GM21447 (cell line): ENCODE data around the gene ADISSP.

Experiments
- ATAC-seq: cut with Tn5 transposase; IDR thresholded peaks from one replicate; pipeline ENCODE4 v1.9.1; 2021; ENCODE audit not compliant: unreplicated experiment

ADISSP gene

DNA sequence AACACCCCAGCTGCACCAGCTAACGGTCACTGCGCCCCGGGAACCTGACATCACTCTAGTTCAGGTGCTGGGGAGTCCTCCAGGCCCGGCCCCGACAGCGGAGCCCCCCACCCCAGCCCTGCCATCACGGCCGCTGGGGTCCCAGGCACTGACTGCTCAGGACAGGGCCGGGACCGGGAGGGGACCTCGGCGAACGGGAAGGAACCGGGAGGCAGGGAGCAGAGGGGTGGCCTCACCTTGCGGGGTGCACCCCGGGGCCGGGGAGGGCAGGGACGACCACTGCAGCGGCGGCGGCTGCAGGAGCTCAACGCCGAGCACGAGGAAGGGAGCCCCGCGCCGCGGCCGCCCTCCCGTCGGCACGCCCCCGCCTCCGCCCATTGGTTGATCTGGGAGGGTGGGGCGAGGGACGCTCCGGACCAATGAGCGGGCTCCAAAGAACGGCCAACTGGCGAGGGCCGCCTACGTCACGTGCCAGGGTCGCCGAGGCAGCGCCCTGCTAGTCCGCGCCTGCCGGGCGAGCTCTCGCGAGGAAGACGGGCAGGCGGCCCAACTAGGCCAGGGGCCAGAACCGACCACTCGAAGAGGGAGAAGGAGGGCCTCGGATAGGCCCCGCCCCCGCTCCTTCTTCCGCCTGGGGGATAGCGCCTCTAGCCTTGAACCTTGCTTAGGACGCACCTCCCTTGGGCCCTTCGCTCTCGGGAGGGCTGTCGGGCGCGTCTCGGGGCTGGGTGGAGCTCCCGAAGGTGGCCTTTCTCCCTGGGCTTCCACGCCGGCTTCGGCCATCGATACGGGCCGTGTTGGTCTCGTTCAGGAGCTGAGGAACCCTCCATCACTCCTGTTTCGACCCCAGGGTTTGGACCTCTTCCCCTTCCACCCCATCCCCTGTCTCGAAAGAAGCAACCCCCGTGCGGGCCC is at the start of gene ADISSP:
ADISSP (minus strand) TSS at position 327 of the 915 bp plus-strand sequence. CDS start 7,653 bp downstream, outside the sequence.
- ATAC-seq: peak; percentile 90

DNA sequence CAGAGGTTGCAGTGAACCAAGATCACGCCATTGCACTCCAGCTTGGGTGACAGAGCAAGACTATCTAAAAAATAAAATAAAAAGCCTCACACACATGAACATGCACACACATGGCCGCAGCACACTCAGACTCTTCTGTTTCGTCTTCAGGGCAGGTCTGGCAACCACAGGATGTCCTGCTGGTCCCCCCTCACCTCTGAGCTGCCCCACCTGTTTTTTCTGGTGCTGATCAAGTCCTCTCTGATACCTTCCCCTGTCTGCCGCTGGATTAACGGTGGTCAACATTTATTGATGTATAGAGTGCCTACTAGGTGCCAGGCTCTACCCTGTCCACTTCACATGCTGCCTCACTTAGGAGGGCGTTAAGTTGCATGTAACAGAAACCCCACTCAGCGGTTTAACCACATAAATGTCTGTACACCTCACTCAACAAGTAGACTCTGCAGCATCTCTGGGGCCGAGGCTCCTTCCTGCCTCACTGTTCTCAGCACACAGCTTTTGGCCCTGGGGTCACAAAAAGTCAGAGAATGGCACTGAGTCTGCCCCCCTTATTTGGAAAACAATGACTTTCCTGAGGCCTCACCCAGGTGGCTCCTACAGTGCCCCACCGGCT is 48.3 kb upstream of the ADISSP start:
- no peak for ATAC-seq

DNA sequence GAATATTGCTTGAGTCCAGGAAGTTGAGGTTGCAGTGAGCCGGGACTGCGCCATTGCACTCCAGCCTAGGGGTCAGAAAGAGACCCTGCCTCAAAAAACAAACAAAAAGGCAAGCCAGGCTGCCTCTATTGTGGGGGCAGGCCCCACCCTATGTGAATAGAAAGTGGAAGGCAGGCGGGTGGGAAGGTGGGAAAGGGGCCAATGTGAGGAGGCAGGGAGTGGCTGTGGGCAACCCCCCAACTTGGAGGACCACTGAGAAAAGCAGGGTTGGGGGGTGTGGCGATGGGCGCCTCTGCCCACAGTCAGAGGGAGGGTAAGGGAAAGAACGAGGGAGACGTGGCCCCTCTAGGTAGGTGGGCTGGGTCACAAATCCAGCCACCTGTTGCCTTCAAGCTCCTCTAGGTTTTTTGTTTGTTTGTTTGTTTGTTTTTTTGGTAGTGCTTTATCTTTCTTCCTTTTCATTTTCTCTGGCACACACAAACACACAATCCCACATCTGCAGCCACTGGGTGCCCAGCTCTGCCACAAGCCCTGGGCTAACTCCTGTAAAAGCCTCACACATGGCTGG is 47.5 kb upstream of the ADISSP start:
- ATAC-seq: no peak

DNA sequence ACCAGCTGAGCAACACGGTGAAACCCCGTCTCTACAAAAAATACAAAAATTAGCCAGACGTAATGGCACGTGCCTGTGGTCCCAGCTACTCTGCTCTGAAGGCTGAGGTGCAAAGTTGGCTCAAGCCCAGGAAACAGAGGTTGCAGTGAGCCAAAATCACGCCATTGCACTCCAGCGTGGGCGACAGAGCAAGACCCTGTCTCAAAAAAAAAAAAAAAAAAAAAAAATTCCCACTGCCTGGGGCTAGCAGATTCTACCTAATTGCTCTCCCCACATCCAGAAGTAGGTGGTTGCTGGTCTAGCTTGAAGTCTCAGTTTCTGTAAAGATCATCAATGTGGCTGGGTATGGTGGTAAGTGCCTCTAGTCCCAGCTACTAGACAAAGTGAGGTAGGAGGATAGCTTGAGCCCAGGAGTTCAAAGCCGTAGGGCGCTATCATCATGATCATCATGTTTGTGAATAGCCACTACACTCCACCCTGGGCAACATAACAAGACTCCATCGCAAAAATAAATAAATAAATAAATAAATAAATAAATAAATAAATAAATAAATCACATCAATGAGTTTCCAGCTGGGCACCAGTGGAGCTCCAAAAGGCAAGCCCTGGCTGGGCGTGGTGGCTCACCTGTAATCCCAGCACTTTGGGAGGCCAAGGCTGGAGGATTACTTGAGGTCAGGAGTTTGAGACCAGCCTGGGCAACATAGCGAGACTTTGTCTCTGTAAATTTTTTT is 46.5 kb upstream of the ADISSP start:
- no peak for ATAC-seq

GRCh38 chr20:3812975-3813847 is 45.7 kb upstream of the ADISSP start:
- ATAC-seq: no peak

DNA sequence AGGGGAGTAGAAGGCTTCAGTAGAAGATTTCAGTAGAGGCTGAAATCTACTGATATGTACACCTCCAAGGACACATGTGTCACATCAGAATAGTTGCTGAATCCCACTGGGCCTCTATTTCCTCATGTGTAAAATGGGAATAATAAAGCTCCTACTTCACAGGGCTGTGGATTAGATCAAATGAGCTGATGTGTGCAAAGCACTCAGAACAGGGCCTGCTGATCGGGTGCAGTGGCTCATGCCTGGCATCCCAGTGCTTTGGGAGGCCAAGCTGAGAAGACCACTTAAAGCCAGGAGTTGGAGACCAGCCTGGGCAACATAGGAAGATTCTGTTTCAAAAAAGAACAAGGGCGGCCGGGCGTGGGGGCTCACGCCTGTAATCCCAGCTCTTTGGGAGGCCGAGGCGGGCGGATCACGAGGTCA is 44.7 kb upstream of the ADISSP start:
- no peak for ATAC-seq

DNA sequence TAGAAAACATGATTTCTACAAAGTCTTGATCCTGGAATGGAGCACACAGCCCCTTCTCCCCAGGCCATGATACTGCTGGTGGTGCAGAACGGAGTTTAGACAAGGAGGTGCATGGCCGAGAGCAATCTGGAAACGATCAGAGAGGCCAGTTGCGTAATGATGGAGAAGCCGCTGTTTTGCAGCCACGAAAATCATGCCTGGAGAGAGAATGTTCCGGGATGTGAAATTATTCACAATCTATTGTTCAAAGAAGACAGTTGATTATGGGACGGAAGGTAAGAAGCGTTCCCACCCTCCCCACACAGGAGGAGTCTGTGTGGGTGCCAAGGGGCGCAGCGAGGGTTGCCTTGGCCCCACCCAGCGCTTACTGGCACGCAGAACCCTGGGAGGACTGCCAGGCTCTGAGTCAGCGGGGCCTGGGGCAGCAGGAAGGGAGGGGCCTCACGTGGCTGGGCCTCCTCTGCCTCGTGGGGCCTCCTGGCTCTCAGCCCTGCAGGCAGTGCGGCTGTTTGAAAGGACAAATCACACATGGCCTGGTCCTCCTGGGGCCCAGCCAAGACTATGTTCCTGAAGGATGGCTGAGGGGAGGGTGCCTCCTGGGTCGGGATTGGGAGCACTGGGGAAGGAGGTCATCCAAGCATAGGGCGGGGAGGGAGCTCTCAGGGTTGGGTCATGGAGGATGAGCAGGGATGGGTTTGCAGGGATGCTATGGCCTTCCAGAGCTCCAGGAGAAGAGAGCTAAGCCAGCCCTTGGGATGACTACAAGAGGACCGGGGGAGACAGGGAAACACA is 44.1 kb upstream of the ADISSP start:
- no peak for ATAC-seq

DNA sequence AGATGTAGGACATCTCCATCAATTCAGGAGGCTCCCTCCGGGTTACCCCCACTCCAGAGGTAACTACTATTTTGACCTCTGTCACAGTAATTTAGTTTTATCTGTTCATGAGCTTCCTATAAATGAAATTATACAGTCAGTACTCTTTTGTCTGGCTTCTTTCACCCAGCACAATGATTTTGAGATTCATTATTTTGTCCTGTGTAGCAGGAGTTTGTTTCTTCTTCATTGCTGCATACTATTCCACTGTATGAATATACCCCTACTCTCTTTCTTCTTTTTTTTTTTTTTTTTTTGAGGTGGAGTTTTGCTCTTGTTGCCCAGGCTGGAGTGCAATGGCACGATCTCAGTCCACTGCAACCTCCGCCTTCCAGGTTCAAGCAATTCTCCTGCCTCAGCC is 41.0 kb upstream of the ADISSP start:
- no peak for ATAC-seq

DNA sequence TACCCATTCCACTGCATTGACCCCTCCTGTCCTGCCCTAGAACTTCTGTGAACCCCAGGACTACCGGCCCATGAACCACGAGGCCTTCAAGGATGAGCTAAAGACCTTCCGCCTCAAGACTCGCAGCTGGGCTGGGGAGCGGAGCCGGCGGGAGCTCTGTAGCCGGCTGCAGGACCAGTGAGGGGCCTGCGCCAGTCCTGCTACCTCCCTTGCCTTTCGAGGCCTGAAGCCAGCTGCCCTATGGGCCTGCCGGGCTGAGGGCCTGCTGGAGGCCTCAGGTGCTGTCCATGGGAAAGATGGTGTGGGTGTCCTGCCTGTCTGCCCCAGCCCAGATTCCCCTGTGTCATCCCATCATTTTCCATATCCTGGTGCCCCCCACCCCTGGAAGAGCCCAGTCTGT is 37.2 kb upstream of the ADISSP start:
- no peak for ATAC-seq

- ATAC-seq: no peak
Measured at GRCh38 chr20:3804254-3804751, 36.8 kb upstream of the ADISSP start.

- ATAC-seq: no peak
Measured at GRCh38 chr20:3803854-3804253, 36.3 kb upstream of the ADISSP start.

DNA sequence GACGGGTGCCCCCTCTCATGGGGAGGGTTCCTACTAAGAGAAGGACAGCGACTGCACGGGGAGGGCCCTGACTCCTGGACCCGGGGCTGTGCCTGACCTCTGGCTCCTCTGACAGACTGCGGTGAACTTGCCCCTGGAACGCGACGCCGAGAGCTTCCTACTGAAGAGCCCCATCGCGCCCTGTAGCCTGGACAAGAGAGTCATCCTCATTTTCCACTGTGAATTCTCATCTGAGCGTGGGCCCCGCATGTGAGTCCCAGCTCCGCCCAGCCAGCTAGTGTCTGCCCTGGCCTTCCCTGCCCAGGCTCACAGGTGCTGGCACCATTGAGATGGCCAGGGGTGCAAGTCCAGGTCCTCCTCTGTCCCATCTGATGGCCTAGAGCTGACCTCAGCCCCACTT is 35.7 kb upstream of the ADISSP start:
- ATAC-seq: no peak

DNA sequence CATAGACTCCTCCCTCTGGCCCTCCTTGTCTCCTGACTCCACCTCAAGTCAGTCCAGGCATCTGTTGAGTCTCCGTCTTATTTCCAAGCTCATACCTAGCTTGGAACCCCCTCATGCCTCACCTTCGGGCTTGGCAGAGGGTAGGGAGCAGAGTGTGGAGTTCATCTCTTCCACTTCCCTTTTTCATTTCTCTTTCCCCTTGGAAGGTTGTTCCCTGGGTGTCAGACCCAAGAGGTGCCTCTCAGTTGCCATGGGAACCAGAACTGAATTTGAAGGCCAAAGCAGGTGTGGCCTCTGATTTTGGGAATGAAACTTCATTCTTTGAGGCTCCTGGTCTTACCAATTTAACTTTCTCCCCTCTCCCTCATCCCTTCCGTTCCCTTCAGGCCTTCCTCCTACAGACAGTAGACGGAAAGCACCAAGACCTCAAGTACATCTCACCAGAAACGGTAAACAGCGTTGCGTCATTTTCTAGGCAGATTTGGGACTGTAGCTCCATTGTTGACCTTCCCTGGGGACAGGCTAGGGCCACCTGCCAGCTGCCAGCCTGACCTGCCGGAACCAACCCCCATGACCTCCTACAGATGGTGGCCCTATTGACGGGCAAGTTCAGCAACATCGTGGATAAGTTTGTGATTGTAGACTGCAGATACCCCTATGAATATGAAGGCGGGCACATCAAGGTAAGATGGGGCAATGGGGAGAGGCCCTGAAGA is 35.1 kb upstream of the ADISSP start:
- ATAC-seq: no peak

DNA sequence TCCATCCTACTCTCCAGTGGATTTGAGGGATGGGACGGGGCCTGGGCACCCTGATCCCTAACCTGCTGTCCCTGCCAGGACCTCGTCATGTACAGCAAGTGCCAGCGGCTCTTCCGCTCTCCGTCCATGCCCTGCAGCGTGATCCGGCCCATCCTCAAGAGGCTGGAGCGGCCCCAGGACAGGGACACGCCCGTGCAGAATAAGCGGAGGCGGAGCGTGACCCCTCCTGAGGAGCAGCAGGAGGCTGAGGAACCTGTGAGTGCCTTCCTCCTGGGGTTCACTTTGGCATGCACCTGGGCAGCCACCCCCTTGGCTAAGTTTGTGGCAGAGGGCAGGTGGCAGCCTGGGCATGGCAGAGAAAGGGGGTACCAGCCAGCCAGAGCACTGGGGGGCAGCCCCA is 34.3 kb upstream of the ADISSP start:
- no peak for ATAC-seq

GRCh38 chr20:3801299-3801698 is 33.7 kb upstream of the ADISSP start:
- ATAC-seq: no peak

DNA sequence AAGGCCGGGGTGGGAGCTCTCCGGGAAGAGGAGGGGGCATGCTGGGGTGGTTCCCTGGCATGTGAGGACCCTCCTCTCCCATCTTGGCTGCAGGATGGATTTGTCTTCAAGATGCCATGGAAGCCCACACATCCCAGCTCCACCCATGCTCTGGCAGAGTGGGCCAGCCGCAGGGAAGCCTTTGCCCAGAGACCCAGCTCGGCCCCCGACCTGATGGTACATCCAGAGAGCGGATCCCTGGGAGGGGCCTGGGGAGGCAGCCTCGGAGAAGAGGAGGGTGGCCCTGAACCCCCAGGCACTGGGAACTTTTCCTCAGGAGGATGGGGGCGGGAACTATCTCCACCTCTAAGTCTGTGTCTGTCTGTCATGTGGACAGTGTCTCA is 33.3 kb upstream of the ADISSP start:
- ATAC-seq: no peak

- no peak for ATAC-seq
Measured at GRCh38 chr20:3800256-3800877, 32.8 kb upstream of the ADISSP start.

- ATAC-seq: no peak
Measured at GRCh38 chr20:3798908-3799248, 31.3 kb upstream of the ADISSP start.

DNA sequence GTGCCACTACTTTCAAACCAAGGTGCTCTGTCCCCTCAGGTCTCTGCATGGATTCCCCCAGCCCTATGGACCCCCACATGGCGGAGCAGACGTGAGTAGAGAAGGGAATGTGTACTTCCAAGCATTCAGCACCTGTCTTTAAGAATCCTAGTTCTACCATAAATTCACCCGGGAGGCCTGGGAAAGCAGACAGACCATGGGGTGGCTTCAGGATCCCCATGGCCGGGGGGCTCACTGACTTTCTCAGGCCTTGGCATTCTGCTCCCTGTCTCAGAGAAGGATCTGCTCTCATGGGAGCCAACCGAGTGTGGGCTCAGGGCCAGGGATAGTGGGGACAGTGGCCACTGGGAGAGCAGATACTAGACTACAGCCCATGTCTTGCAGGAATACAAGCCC is 30.8 kb upstream of the ADISSP start:
- ATAC-seq: no peak
